ENCODE measurements around the gene OCSTAMP.

- TF ChIP-seq CTCF (IDR thresholded peaks at IDR 0.05) (no peak), POLR2A (IDR thresholded peaks at IDR 0.05) (no peak)
Measured at GRCh38 chr20:46491354-46491753, 59.1 kb downstream of the OCSTAMP start.
